Esophagus mucosa (tissue), 1 donor: ENCODE data around the gene MAP4K2. TPM values are rescaled to one million over a fixed set of nuclear protein-coding genes. Genes with fewer than 3 reads are reported as not detected.
"Not testable (repeated sequence)": the region's sequence is repeated elsewhere in the genome, so short reads cannot be mapped to it uniquely, and the experiment has no call there.

Source experiments
- ATAC-seq: fragments of 200-7000 bp; cut with Tn5 transposase; one replicate; pipeline ENCODE4 v1.9.1; 2020
- total RNA-seq: library from RNA; stranded (reverse); gene quantifications from one replicate; pipeline ENCODE4 v1.2.4, GENCODE V29; 2023
- donor health status: DM: yes; HTN: yes; CAD: no.

The MAP4K2 gene
- 5.4 TPM for total RNA-seq

- ATAC-seq: peak; percentile 81
Observed at GRCh38 chr11:64803158-64803845, at the start of gene MAP4K2. TSS of gene MAP4K2 (minus strand) at chr11:64803214. CDS start at chr11:64803149, 65 bp downstream.

- no peak for ATAC-seq
Observed at GRCh38 chr11:64851831-64852351, 48.9 kb upstream of the MAP4K2 start.

- ATAC-seq: no peak
Observed at GRCh38 chr11:64850979-64851567, 48.1 kb upstream of the MAP4K2 start.

GRCh38 chr11:64849598-64850356 lies 46.8 kb upstream of the MAP4K2 start:
- no peak for ATAC-seq

- peak; percentile 8 for ATAC-seq
Observed at GRCh38 chr11:64848826-64849597, 46.0 kb upstream of the MAP4K2 start.

DNA sequence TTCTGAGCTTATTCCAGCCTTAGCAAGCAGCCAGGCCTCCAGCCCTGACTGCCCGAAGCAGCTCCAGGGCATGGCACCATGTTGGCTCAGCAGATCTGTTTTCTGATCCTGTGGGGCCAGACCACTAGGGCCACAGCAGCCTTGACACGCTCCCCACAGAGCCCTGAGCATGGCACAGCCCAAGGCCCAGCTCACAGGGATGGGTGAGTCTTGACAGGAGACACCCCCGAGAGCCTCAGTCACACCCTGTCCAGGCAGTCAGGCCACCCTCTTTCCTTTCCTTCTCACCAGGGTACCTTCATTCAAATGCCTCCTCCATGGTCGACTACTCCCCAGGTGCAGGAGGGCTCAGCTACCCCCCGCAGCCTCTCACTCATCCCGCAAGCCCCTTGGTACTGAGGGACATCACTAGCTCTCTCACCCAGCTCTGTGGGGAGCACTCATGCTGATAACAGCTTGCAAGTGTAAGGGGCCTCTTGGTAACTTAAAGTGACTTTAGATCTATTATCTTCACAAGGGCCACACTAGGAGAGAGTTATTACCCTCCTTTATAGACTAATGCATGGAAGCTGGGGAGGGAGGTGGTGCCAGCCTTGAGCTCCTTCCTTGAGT lies 45.3 kb upstream of the MAP4K2 start:
- ATAC-seq: no peak

DNA sequence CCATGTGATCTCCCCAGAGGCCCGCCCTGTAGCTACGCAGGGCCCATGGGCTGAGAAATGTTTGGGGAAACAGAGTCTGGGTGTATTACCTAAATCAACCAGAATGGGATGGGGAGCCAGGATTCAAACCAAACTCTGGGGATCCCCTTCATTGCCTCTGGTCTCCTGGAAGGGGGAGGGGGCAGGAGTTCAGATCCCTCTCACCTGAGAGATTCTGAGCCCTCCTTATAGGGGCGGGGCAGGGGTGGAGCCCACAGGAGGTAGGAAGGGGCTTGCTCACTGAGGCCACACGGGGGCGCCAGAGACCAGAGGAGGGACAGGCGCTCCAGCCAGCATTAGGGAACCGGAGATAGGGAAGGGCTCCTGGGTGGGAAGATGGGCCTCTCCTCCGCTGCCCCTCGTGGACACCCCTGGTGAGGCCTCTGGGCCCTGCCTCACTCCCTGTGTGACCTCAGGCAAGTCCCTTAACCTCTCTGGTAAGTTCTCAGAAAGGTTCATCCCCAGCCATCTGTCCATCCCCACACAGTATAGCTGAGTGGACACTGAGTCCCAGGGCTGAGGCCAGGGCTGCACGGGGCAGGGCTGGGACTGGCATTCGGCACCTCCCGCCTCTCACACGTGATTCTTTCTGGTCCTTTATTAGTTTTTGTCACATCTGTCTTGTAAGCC lies 44.1 kb upstream of the MAP4K2 start:
- ATAC-seq: peak; percentile 51

- ATAC-seq: not testable (repeated sequence)
Observed at GRCh38 chr11:64845776-64846129, 42.7 kb upstream of the MAP4K2 start.

- no peak for ATAC-seq
Observed at GRCh38 chr11:64845129-64845775, 42.2 kb upstream of the MAP4K2 start.

GRCh38 chr11:64844330-64845128 lies 41.5 kb upstream of the MAP4K2 start, which contains the start of gene CDC42BPG:
TSS of gene CDC42BPG (minus strand) at chr11:64844653. CDS start at chr11:64844569, 84 bp downstream.
- peak; percentile 66 for ATAC-seq

- ATAC-seq: peak; percentile 1
Observed at GRCh38 chr11:64843686-64844329, 40.8 kb upstream of the MAP4K2 start.

DNA sequence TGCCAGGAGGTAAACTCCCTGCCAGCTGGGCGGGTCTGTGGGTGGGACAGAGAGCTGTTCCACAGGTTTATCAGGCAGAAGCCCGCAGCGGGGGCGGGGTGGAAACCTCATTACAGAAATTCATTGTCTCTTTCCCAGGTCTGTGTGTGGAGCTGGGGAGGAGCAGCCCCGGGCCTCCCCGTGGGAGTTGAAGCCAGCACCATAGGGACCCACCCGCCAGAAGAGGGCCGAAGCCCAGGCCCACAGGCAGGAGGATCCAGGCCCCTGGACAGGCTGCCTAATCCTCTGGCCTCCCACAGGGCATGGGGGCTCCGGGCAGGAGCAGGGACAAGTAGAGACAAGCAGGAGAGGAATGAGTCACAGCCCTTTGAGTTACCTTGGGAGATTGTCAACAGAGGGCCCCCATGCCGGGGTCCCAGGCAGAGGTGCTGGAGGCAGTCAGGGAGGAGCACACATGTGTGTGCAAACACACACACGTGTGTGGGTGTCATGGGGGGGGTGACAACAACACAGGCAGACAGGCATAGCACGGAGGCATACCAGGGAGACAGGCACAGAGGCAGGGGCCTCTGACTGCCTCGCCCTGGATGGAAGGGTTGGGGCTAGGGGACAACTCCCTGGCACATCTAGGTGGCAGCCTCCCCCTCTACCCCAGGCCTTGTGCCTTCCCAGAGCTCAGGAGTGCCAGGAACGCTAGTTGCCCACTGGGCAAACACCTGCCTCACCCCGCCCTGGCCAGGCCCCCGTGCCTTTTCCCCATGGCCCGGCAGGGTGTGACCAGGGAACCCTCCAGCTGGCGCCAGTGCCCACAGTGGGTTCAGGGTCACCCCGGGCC lies 40.1 kb upstream of the MAP4K2 start:
- ATAC-seq: peak; percentile 58

DNA sequence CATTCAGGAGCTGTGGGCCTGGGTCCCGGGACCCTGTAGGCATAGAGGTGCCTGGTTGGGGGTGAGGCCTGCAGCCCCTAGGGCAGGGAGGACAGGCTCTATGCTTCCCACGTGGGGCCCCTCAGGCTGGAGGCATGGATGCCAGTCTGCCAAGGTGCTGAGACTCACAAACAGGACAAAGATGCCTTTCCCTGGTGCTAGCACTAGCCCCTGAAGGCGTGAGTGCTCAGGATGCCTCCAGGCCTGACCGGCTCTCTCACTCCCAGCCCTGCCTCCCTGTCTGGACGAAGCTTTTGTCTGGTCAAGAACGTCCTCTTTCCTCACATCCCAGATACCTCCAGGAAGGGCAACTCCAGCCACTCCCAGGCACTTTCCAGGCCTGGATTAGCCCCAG lies 39.3 kb upstream of the MAP4K2 start:
- ATAC-seq: no peak

DNA sequence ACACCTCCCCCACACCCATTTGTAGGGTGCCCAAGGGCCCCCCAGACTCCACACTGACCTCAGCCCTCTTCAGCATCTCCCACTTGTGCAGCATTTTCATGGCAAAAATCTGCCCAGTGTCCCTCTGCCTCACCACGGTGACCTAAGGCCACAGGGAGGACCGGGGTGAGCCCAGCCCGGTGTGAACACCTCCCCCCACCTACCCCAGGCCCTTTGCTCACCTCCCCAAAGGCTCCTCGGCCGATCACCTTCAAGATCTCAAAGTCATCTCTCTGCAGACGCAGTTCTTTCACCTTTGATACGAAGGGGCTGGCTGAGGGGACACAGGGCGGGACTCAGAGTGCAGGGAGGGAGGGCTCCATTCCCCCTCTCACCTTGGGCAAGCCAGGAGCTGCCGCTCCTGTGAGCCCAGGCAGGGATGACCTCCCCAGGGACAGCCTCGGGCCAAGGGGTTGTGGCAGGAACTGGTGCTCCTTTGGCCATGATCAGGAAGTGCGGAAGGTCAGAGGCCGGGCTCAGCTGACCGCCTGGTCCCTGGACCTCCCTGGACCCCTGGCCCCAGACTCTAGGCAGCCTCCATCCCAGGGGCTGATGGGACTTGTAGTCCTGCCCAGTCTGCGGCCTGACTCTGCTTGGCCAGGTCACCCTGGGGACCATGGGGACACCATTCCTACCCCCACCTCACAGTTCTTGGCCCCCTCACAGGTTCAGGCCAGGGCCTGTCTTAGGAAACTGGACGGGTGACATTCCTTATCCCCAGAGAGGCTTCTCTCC lies 38.8 kb upstream of the MAP4K2 start:
- ATAC-seq: no peak

DNA sequence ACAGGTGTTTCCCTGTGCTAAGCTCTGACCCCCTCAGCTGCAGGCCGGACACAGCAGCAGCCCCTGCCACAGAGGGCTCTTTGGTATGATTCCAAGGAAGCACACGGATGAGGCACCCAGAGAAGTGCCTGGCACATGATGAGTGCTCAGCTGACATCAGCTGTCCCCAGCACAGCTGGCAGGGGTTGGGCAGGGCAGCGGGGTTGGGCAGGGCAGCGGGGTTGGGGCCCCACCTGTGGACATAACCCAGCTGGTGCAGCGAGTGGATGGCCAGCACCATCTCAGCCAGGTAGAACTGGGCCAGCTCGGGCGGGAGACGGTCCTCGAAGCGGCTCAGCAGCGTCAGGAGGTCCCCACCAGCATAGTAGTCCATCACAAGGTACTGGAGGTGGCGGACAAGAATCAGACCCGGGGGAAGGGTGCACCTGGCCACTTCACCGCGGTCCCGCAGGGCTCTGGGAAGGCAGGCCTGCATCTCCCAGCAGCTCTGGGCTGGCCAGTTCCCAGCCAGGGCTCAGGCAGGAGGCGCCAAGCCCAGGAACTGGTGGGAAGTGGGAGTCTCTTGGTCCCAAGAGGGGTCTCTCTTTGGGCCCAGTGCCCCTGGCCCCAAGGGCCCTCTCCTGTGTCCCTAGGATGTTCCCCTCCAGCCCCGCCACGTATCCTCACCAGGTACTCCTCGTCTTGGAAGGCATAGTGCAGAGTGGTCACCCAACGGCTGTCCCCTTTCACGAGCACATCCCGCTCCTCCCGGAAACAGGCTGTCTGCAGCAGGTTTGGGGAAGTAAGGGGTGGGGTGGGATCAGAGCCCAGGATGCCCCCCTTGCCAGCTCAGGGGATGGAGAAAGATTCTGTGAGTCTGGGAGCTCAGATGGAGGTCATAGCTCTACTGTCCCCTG lies 37.1 kb upstream of the MAP4K2 start:
- no peak for ATAC-seq

GRCh38 chr11:64839335-64839734 lies 36.3 kb upstream of the MAP4K2 start:
- no peak for ATAC-seq
